Stimulated activated CD8-positive, alpha-beta memory T cell treated with anti-CD3 and anti-CD28 coated beads, Interleukin-7, amount 100 ng/mL, for 1 hour (primary cell): ENCODE data around the gene HMG20B.
"Not testable (repeated sequence)": the region's sequence is repeated elsewhere in the genome, so short reads cannot be mapped to it uniquely, and the experiment has no call there.

Experiments used
- DNase-seq, 2 donors: peaks; one replicate each; pipeline ENCODE4 v3.0.0-alpha.2; 2020; ENCODE audit warnings: low read depth in 2 of 2

HMG20B gene

GRCh38 chr19:3556423-3556977 is 16.2 kb upstream of the HMG20B start:
- DNase-seq, result no peak

GRCh38 chr19:3556978-3557460 is 15.7 kb upstream of the HMG20B start:
- peak; percentile 43 to 45 for DNase-seq

GRCh38 chr19:3557461-3558248 is 15.1 kb upstream of the HMG20B start, which contains the start of gene MFSD12:
MFSD12 (minus strand) TSS chr19:3557586; CDS start chr19:3557403, 183 bp downstream.
- peak; percentile 91 to 94 for DNase-seq

GRCh38 chr19:3563709-3564524 is 8.8 kb upstream of the HMG20B start:
- DNase-seq, result no peak

- DNase-seq, result no peak
Observed at GRCh38 chr19:3565139-3565538, 7.6 kb upstream of the HMG20B start.

- not testable (repeated sequence) for DNase-seq
Observed at GRCh38 chr19:3570042-3570441, 2.7 kb upstream of the HMG20B start.

- DNase-seq, result no peak
Observed at GRCh38 chr19:3570606-3571011, 2.1 kb upstream of the HMG20B start.

GRCh38 chr19:3572132-3572854 is 451 bp upstream of the HMG20B start:
- peak; percentile 98 to 99 for DNase-seq

GRCh38 chr19:3573162-3573857 is 566 bp downstream of the HMG20B start:
- no peak for DNase-seq

GRCh38 chr19:3573858-3574637 is 1.3 kb downstream of the HMG20B start:
- DNase-seq, result peak in 1 of 2 donors; percentile 48

- DNase-seq, result no peak
Observed at GRCh38 chr19:3575260-3575741, 2.6 kb downstream of the HMG20B start.

- no peak for DNase-seq
Observed at GRCh38 chr19:3575949-3576673, 3.4 kb downstream of the HMG20B start.

GRCh38 chr19:3576696-3577443 is 4.1 kb downstream of the HMG20B start:
- no peak for DNase-seq

GRCh38 chr19:3577723-3578344 is 5.1 kb downstream of the HMG20B start:
- DNase-seq, result no peak

- no peak for DNase-seq
Observed at GRCh38 chr19:3578390-3578789, 5.6 kb downstream of the HMG20B start.

GRCh38 chr19:3580156-3580934 is 7.6 kb downstream of the HMG20B start:
- DNase-seq, result no peak

GRCh38 chr19:3581792-3582191 is 9.0 kb downstream of the HMG20B start:
- not testable (repeated sequence) for DNase-seq
